ENCODE measurements around the gene NLRP6.

NLRP6 gene

DNA sequence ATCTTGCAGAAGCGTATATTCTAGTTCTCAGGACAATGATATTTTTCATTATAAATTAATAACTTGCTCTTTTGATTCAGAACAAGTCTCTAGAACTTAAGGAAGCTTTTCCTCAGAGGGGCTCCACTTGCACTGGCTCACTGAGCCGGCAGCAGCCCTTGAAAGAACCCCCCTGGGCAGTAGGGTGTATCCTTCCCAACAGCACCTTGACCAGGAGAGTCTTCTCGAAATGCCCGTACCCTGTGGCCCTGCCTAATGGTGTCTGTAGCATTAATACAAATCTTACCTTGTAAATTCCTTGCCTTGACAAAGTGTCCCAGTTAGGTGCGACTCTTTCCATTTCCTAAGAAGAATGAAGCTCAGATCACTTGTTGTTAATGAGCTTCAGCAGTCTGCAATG, 27.9 kb upstream of the NLRP6 start:
- WGBS (ENCODE audit: insufficient coverage), result 91% methylated on average over 2 of the region's 5 CpGs
- no peaks in the 10 kb centered on the region for H3K27me3 ChIP-seq (replicated peaks in 2 of 5; ENCODE audit: control insufficient read depth in 4 of 5, insufficient read depth in 5 of 5, low read length in 4 of 5)
- DNase-seq, result no peak
- no peaks in the 10 kb centered on the region for H3K9me3 ChIP-seq (ENCODE audit: control extremely low read depth in 1 of 5, control insufficient read depth in 4 of 5, insufficient read depth in 2 of 5, low read depth in 1 of 5, low read length in 4 of 5)
- ChIA-PET POLR2A (interaction anchor here (0.7 kb wide), 1 partner anchor 43 kb away, joined by 4 read pairs; the partner anchor contains the start of genes BET1L and RIC8A), CTCF (interaction anchor here (0.8 to 5.1 kb wide), 27 partner anchors 10 to 215 kb away, joined by 3 to 61 read pairs (median 5); partner anchors contain the start of genes NLRP6 and PSMD13)
- peaks cover 16 to 86% (median 67%) of the 10 kb centered on the region in 4 experiments for H3K36me3 ChIP-seq (ENCODE audit: control insufficient read depth in 4 of 4, insufficient read depth in 4 of 4, low read length in 3 of 4)
- H3K27ac ChIP-seq (ENCODE audit: insufficient read depth in 1 of 2, low read depth in 1 of 2, low read length in 2 of 2, poor library complexity in 1 of 2, severe bottlenecking in 2 of 2), result no peak overlapping the region
- no peaks in the 10 kb centered on the region for H3K4me1 ChIP-seq (ENCODE audit: control extremely low read depth in 1 of 4, control insufficient read depth in 4 of 4, insufficient read depth in 4 of 4, low read length in 3 of 4)
- H3K4me3 ChIP-seq (ENCODE audit: control insufficient read depth in 1 of 7, extremely low read depth in 1 of 7, insufficient read depth in 4 of 7, low read depth in 2 of 7, low read length in 6 of 7), result no peak overlapping the region

DNA sequence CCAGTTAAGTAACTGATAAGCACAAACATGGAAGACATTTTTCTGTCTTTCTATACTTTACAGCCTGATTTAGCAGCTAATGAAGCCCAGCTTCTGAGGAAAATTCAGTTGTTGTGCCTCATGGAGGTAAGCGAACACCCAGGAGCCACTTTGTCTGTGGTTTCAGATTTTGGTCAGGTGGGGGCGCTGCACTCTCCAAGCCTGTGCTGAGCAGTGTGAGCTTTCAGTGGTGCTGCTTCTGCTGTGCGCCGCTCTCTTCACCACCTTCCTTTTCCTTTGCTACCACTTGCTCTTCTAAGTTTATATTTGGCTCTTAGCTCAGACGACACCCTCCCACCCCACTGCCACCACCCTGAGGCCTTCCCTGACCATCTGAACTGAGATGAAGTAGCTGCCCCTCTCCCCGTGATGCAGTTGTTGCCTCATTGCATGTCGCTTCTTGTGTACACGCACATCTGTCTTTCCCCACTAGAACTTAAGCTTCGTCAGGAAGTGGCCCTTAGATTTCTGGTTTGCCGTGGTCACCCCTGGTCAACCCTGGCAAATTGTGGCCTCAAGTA, 27.4 kb upstream of the NLRP6 start:
- Histone ChIP-seq H3K36me3 (ENCODE audit: control insufficient read depth in 4 of 4, insufficient read depth in 4 of 4, low read length in 3 of 4) (peaks cover 15 to 80% (median 62%) of the 10 kb centered on the region in 4 experiments), H3K4me1 (ENCODE audit: control extremely low read depth in 1 of 4, control insufficient read depth in 4 of 4, insufficient read depth in 4 of 4, low read length in 3 of 4) (no peaks in the 10 kb centered on the region), H3K4me3 (ENCODE audit: control insufficient read depth in 1 of 7, extremely low read depth in 1 of 7, insufficient read depth in 4 of 7, low read depth in 2 of 7, low read length in 6 of 7) (no peak overlapping the region), H3K27me3 (replicated peaks in 2 of 5; ENCODE audit: control insufficient read depth in 4 of 5, insufficient read depth in 5 of 5, low read length in 4 of 5) (no peaks in the 10 kb centered on the region), H3K27ac (ENCODE audit: insufficient read depth in 1 of 2, low read depth in 1 of 2, low read length in 2 of 2, poor library complexity in 1 of 2, severe bottlenecking in 2 of 2) (peak overlapping the region in 1 of 2 experiments; percentile 27), H3K9me3 (ENCODE audit: control extremely low read depth in 1 of 5, control insufficient read depth in 4 of 5, insufficient read depth in 2 of 5, low read depth in 1 of 5, low read length in 4 of 5) (no peaks in the 10 kb centered on the region)
- WGBS (ENCODE audit: insufficient coverage), result 81% methylated on average over 10 of the region's 10 CpGs
- CTCF ChIA-PET, result interaction anchor here (0.8 to 5.1 kb wide), 31 partner anchors 10 to 214 kb away, joined by 3 to 61 read pairs (median 5); partner anchors contain the start of genes NLRP6 and PSMD13
- POLR2A ChIA-PET, result interaction anchor here (0.7 kb wide), 1 partner anchor 44 kb away, joined by 4 read pairs; the partner anchor contains the start of genes BET1L and RIC8A
- peak; percentile 52 to 78 (median 69) for DNase-seq

DNA sequence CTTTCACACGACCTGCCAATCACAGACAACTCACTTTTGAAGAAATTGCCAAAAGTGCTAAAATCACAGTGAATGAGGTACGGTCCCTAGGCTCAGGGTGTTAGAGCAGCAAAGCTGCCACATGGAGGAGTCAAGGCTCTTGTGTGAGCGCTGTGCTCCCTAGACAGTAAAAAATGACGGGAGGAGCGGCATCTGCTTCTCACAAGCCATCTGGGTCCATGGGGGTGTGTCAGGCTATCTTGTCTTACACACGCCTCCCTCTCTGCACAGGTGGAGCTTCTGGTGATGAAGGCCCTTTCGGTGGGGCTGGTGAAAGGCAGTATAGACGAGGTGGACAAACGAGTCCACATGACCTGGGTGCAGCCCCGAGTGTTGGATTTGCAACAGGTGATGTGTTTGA, 26.7 kb upstream of the NLRP6 start:
- Histone ChIP-seq H3K9me3 (ENCODE audit: control extremely low read depth in 1 of 5, control insufficient read depth in 4 of 5, insufficient read depth in 2 of 5, low read depth in 1 of 5, low read length in 4 of 5) (no peaks in the 10 kb centered on the region), H3K27ac (ENCODE audit: insufficient read depth in 1 of 2, low read depth in 1 of 2, low read length in 2 of 2, poor library complexity in 1 of 2, severe bottlenecking in 2 of 2) (no peak overlapping the region), H3K4me3 (ENCODE audit: control insufficient read depth in 1 of 7, extremely low read depth in 1 of 7, insufficient read depth in 4 of 7, low read depth in 2 of 7, low read length in 6 of 7) (no peak overlapping the region), H3K27me3 (replicated peaks in 2 of 5; ENCODE audit: control insufficient read depth in 4 of 5, insufficient read depth in 5 of 5, low read length in 4 of 5) (no peaks in the 10 kb centered on the region), H3K36me3 (ENCODE audit: control insufficient read depth in 4 of 4, insufficient read depth in 4 of 4, low read length in 3 of 4) (peaks cover 15 to 73% (median 56%) of the 10 kb centered on the region in 4 experiments), H3K4me1 (ENCODE audit: control extremely low read depth in 1 of 4, control insufficient read depth in 4 of 4, insufficient read depth in 4 of 4, low read length in 3 of 4) (peaks cover 0 to 2% (median 0%) of the 10 kb centered on the region in 4 experiments)
- DNase-seq, result peak in 2 of 3 donors; percentile 11 to 36
- 95% methylated on average over 9 of the region's 10 CpGs for WGBS (ENCODE audit: insufficient coverage)
- POLR2A ChIA-PET, result interaction anchor here (0.6 kb wide), 1 partner anchor 9 kb away, joined by 4 read pairs; no protein-coding TSS in a partner anchor
- CTCF ChIA-PET, result interaction anchor here (0.8 to 5.1 kb wide), 25 partner anchors 9 to 200 kb away, joined by 3 to 61 read pairs (median 5); partner anchors contain the start of genes NLRP6 and PSMD13

DNA sequence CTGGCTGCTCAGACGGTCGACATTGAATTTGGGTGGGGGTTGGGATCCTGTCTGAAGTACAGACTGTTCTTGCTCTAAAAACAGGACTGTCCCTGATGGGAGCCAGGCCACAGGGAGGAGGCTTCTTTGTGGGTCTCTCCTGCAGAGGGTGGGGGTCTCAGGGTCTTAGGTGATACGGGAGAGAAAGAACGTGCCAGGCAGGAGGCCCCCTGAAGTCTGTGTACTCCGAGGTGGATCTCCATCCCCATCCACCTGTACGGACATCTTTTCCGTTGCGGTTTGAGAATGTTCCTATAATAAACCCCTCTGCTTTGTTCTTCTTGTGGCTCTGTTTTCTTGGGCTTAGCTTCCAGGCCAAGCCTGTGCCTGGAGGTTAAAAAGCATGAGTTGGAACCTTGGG, 25.5 kb upstream of the NLRP6 start:
- H3K36me3 ChIP-seq (ENCODE audit: control insufficient read depth in 4 of 4, insufficient read depth in 4 of 4, low read length in 3 of 4), result peaks cover 15 to 62% (median 47%) of the 10 kb centered on the region in 4 experiments
- ChIA-PET POLR2A (interaction anchor here (0.6 kb wide), 1 partner anchor 111 kb away, joined by 3 read pairs; no protein-coding TSS in a partner anchor), CTCF (interaction anchor here (0.8 to 5.1 kb wide), 6 partner anchors 8 to 144 kb away, joined by 3 to 61 read pairs (median 8); partner anchors contain the start of genes NLRP6 and PSMD13)
- no peak for DNase-seq
- WGBS (ENCODE audit: insufficient coverage), result 100% methylated on average over 6 of the region's 8 CpGs
- H3K4me1 ChIP-seq (ENCODE audit: control extremely low read depth in 1 of 4, control insufficient read depth in 4 of 4, insufficient read depth in 4 of 4, low read length in 3 of 4), result peaks cover 0 to 13% (median 5%) of the 10 kb centered on the region in 4 experiments
- H3K4me3 ChIP-seq (ENCODE audit: control insufficient read depth in 1 of 7, extremely low read depth in 1 of 7, insufficient read depth in 4 of 7, low read depth in 2 of 7, low read length in 6 of 7), result no peak overlapping the region
- no peaks in the 10 kb centered on the region for H3K27me3 ChIP-seq (replicated peaks in 2 of 5; ENCODE audit: control insufficient read depth in 4 of 5, insufficient read depth in 5 of 5, low read length in 4 of 5)
- H3K9me3 ChIP-seq (ENCODE audit: control extremely low read depth in 1 of 5, control insufficient read depth in 4 of 5, insufficient read depth in 2 of 5, low read depth in 1 of 5, low read length in 4 of 5), result no peaks in the 10 kb centered on the region
- H3K27ac ChIP-seq (ENCODE audit: insufficient read depth in 1 of 2, low read depth in 1 of 2, low read length in 2 of 2, poor library complexity in 1 of 2, severe bottlenecking in 2 of 2), result no peak overlapping the region

DNA sequence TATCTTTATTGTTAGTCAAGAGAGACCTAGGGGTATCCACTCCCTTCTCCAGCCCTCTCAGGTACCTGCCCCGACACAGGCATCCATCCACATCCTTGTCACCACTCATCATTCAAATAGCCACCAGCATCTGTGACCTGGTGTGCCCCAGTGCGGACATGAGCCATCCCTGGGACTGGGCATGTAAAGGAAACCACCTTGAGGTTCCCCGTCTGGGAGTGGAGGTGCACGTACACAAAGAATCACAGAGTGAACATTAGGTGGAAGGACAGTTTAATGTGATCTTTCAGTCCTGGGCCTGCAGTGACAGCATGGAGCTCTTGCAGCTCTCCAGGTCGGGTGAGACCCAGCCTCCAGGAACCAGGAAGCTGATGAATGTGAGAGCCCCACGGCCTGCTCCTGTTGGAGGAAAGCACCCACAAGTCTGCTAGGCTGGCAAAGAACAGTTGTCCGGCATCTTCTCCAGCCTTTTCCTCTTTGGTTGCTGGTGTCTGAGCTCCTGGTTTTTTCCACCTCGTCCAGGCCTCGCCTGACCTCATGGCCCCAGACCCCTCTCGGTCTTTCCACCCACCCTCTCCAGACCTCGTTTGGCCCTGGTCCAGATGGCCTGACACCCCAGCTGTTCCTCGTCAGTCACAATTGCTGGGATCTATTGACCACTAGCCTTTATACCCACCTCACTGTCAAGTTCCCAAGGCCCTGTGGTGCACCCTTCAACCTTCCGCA, 24.9 kb upstream of the NLRP6 start:
- peaks cover 14 to 56% (median 43%) of the 10 kb centered on the region in 4 experiments for H3K36me3 ChIP-seq (ENCODE audit: control insufficient read depth in 4 of 4, insufficient read depth in 4 of 4, low read length in 3 of 4)
- WGBS (ENCODE audit: insufficient coverage), result 96% methylated on average over 13 of the region's 13 CpGs
- H3K4me3 ChIP-seq (ENCODE audit: control insufficient read depth in 1 of 7, extremely low read depth in 1 of 7, insufficient read depth in 4 of 7, low read depth in 2 of 7, low read length in 6 of 7), result no peak overlapping the region
- no peaks in the 10 kb centered on the region for H3K9me3 ChIP-seq (ENCODE audit: control extremely low read depth in 1 of 5, control insufficient read depth in 4 of 5, insufficient read depth in 2 of 5, low read depth in 1 of 5, low read length in 4 of 5)
- DNase-seq, result no peak
- CTCF ChIA-PET, result interaction anchor here (0.8 to 3.8 kb wide), 6 partner anchors 9 to 144 kb away, joined by 3 to 24 read pairs (median 4); partner anchors contain the start of gene BET1L
- no peak overlapping the region for H3K27ac ChIP-seq (ENCODE audit: insufficient read depth in 1 of 2, low read depth in 1 of 2, low read length in 2 of 2, poor library complexity in 1 of 2, severe bottlenecking in 2 of 2)
- H3K4me1 ChIP-seq (ENCODE audit: control extremely low read depth in 1 of 4, control insufficient read depth in 4 of 4, insufficient read depth in 4 of 4, low read length in 3 of 4), result peaks cover 0 to 19% (median 5%) of the 10 kb centered on the region in 4 experiments
- POLR2A ChIA-PET, result no interaction called here
- H3K27me3 ChIP-seq (replicated peaks in 2 of 5; ENCODE audit: control insufficient read depth in 4 of 5, insufficient read depth in 5 of 5, low read length in 4 of 5), result no peaks in the 10 kb centered on the region

DNA sequence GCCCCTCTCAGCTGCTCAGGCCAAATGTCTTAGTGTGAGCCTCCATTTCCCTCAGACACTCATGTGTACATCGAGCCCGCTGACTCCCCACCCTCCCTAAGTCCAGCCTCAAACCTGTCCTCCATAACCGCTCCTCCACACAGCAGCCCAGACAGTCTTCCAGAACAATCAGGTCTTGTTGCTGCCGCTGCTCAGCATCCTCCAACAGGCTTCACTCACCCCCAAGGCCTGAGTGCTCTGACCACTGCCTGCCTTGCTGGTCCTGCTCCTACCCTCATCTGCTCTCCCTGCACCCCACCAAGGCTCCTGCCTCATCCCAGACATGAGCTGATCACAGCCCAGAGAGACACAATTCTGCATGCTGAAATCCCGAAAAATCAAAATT, 24.3 kb upstream of the NLRP6 start:
- 87% methylated on average over 3 of the region's 5 CpGs for WGBS (ENCODE audit: insufficient coverage)
- ChIA-PET CTCF (interaction anchor here (0.9 to 3.8 kb wide), 4 partner anchors 11 to 47 kb away, joined by 3 to 24 read pairs (median 5); partner anchors contain the start of gene BET1L), POLR2A (no interaction called here)
- Histone ChIP-seq H3K36me3 (ENCODE audit: control insufficient read depth in 4 of 4, insufficient read depth in 4 of 4, low read length in 3 of 4) (peaks cover 11 to 50% (median 38%) of the 10 kb centered on the region in 4 experiments), H3K4me1 (ENCODE audit: control extremely low read depth in 1 of 4, control insufficient read depth in 4 of 4, insufficient read depth in 4 of 4, low read length in 3 of 4) (peaks cover 0 to 20% (median 5%) of the 10 kb centered on the region in 4 experiments), H3K4me3 (ENCODE audit: control insufficient read depth in 1 of 7, extremely low read depth in 1 of 7, insufficient read depth in 4 of 7, low read depth in 2 of 7, low read length in 6 of 7) (no peak overlapping the region), H3K9me3 (ENCODE audit: control extremely low read depth in 1 of 5, control insufficient read depth in 4 of 5, insufficient read depth in 2 of 5, low read depth in 1 of 5, low read length in 4 of 5) (no peaks in the 10 kb centered on the region), H3K27me3 (replicated peaks in 2 of 5; ENCODE audit: control insufficient read depth in 4 of 5, insufficient read depth in 5 of 5, low read length in 4 of 5) (no peaks in the 10 kb centered on the region), H3K27ac (ENCODE audit: insufficient read depth in 1 of 2, low read depth in 1 of 2, low read length in 2 of 2, poor library complexity in 1 of 2, severe bottlenecking in 2 of 2) (no peak overlapping the region)
- no peak for DNase-seq
